HG03064 (cell line): ENCODE measurements around the gene ABHD17B.

Experiments used
- ATAC-seq: cut with Tn5 transposase; IDR thresholded peaks from one replicate; pipeline ENCODE4 v1.9.1; 2021; ENCODE audit warnings: low read depth; ENCODE audit not compliant: unreplicated experiment

Gene ABHD17B

GRCh38 chr9:71879644-71880174 lies 31.3 kb downstream of the ABHD17B start:
- no peak for ATAC-seq

GRCh38 chr9:71878327-71879274 lies 32.4 kb downstream of the ABHD17B start:
- ATAC-seq: no peak

DNA sequence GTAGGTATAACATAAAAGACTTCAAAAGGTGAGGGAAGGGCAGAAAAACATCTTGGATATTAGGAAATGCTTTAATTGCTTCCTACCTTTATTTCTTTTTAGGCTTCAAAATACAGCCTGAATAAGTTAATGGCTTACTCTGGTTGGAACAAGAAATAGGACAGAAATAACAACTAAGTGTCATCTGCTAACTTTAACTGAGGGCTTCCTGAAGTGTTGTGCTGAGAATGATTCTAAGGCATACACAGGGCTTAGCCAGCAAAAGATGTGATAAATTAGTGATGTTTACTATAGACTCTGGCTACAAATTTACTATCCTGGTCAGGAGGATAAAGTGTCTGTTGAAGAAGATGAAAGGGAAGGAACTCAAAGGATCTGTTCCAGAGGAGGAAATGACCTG lies 34.2 kb downstream of the ABHD17B start:
- no peak for ATAC-seq

GRCh38 chr9:71876106-71876505 lies 34.9 kb downstream of the ABHD17B start:
- no peak for ATAC-seq

- no peak for ATAC-seq
Measured at GRCh38 chr9:71875345-71875744, 35.6 kb downstream of the ABHD17B start.

DNA sequence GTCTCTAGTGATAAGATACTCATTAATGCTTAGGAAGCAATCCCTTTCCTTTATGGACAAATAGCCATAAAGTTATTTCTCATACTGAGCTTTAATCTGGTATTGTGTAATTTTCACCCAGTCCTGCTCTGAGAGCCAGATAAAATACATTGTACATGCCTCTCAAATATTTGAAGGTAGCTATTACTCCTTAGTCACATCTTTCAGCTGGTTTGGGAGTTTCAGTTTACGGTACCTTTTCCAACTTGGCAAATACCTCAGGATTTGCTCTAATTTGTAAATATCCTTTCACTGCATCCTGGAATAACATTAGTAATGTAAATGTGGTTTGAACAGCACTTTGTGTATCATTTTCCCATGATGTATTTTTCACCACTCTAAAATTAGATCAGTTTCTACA lies 47.4 kb downstream of the ABHD17B start:
- no peak for ATAC-seq

- ATAC-seq: no peak
Measured at GRCh38 chr9:71861618-71862017, 49.4 kb downstream of the ABHD17B start.

DNA sequence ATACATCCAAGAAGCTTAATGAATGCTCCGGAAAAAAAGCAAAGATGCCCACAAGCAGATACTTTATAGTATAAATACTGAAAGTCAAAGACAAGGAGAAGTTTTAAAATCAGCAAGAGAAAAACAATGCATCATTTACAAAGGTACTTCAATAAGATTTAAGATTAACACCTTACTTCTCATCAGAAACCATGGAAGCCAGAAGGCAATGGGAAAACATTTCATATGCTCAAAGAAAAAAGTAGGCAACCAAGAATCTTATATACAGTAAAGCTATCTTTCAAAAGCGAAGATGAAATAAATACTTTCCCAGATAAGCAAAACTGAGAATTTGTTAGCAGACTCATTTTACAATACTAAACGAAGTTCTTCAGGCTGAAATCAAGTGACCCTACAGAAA lies 51.1 kb downstream of the ABHD17B start:
- ATAC-seq: no peak

DNA sequence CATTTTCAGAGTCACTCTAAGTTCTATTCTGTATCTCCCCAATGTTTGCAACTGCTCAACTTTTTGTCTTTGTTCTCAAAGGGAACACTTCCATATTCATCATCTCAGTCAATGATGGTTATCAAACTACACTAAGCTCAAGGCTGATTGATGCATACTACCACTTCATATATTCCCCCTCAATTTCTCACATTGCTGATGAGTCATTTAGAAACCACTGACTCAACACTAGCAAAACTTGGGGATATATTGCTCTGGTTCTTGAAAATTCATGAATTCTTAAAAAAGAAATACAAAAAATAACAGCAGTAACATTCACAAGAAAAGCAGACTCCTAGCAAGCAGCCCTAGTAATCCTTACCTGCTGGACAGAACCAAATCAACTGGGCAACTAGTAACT lies 52.2 kb downstream of the ABHD17B start:
- ATAC-seq: peak; percentile 69

DNA sequence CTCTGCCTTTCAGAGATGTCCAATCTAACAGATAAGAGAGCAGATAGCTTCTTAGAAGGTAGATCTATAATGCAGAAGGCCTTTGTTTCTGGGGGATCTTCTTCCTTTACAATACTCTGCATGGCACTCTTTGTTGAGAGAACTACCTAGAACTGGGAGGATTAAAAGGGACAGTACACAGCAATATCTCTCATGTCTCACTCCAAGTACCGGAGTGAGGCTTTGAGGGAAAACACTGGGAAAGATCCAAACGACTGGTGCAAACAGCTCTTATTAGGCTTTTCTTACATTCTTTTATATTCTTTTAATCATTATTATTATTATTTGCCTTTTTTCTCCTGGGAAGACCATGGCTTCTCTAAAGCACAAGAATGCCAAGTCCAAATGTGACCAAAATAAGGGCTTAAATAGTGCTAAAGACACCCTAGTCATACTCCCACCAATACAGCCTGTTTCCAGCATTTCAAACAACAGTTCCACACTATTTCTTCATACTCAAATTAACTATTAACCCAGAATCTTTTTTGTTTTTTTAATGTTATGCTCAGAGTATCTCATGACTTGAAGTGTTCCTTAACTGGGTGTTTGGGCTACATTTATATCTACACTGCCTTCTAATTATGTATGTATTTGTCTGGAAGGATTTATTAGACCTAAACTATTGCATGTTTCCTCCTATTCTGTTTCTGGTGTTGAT lies 52.7 kb downstream of the ABHD17B start:
- ATAC-seq: no peak

DNA sequence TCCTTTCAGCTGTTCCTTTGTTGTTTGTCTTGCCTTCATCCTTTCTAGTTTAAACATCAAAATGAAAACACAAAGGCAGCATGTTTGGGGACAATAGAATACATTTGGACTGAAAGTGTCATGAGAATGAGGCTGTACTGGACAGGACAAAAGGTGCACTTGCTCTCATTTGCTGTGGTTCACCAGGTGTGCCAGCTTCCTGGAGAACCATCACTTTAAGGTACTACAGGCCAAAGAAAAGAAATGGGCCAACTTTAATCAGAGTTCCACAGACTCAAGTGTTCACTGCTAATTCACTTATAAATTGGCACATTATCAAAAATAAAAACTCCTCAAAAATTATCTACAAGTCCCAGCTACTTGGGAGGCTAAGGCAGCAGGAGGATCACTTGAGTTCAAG lies 53.8 kb downstream of the ABHD17B start:
- ATAC-seq: no peak

- ATAC-seq: no peak
Measured at GRCh38 chr9:71854811-71855210, 56.2 kb downstream of the ABHD17B start.

DNA sequence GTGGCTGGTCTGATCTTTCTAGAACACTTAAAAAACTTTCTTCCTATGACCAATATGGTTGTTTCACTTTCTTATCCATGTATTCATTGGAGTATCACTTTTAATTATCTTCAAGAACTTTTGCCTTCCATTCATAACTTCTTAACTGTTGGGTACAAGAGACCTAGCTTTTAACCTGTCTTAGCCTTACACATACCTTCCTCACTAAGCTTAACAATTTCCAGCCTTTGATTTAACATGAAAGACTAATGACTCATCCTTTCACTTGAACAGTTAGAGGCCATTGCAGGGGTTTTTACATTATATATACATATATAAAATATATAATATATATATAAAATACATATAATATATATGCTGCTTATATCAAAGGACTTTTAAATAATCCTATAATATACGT lies 57.9 kb downstream of the ABHD17B start:
- no peak for ATAC-seq

DNA sequence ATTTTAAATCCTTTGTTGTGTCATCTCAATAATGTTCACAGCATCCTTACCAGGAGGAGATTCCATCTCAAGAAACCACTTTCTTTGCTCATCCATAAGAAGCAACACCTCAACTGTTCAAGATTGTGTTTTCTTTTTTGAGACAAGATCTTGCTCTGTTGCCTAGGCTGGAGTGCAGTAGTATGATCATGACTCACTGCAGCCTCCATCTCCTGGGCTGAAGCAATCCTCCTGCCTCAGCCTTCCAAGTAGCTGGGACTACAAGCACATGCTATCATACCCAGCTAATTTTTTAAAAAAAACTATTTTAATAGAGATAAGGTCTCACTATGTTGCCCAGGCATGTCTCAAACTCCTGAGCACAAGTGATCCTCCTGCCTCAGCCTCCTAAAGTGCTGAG lies 60.0 kb downstream of the ABHD17B start:
- no peak for ATAC-seq

DNA sequence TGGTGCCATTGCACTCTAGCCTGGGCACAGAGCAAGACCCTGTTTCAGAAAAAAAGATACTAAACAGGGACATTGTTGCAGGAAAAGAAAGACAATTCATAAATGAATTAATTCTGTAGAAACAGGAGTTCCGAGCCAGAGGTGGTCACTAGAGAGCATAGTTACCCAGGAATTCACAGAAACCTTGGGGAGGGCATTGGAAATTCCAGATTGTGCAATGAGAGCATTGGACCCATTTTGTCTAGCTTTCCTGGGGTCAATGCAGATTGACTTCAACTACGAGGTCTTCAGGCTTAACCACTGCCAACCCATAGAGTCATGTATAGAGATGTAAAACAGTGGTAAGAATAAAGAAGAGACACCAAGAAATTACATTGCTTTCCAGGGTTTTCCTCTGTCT lies 63.1 kb downstream of the ABHD17B start:
- ATAC-seq: no peak

DNA sequence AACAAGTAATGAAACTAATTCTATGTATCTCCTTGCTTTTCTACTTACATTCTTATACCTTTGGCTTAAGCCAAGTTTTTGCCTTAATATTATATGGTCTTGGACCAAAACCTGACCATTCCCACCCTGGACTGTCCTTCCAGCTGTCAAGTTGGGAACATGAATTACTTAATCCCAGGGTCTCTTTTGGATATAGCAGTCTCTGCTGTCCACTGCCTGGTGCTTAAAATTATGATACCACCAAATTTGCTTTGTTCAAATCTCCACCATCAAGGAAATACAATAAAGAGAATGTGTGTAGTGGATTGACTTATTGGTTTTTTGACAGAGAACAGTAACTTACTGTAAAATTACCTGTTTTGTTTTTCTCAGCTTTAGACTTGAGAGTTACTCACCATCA lies 66.2 kb downstream of the ABHD17B start:
- ATAC-seq: no peak

GRCh38 chr9:71839668-71840067 lies 71.3 kb downstream of the ABHD17B start:
- no peak for ATAC-seq

- ATAC-seq: no peak
Measured at GRCh38 chr9:71835596-71835995, 75.4 kb downstream of the ABHD17B start.

DNA sequence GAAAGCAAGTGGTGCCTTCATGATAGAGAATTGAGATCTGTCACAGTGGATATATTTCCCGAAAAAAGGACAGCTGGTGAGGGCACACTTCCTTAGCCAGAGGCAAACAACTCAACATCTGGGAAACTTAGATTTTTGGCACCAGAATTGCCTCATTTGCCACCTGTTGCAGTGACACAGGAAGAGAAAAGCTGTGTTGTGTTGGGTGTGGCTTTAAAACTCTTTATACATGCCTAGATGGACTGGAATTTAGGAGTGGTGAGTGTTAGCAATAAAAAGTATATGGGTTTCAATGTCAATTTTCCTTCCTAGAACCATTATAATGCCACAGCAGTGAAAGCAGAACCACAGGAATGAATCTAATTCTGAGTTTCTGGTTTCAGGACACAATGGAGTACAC lies 80.1 kb downstream of the ABHD17B start:
- ATAC-seq: no peak

DNA sequence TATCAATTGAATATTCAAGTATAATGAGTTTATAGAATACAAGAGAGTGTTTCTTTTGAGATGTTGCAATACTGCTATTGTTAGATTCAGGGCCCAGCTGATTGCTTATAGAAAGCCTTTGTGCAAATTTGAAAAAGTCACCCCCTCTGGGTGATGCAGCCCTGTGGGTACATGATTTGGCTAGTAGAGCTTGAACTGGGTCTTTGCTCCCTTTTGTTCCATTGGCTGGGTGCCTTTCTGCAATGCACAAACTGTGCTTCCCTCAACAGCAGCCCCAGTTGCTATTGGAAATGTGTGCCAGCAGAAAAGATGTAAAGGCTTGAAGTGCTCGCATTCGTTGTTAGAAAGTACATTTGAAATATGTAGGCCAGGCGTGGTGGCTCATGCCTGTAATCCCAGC lies 80.8 kb downstream of the ABHD17B start:
- ATAC-seq: no peak

- ATAC-seq: no peak
Measured at GRCh38 chr9:71826279-71826678, 84.7 kb downstream of the ABHD17B start.

- no peak for ATAC-seq
Measured at GRCh38 chr9:71824257-71824656, 86.7 kb downstream of the ABHD17B start.
